Brain microvascular endothelial cell (primary cell): ENCODE measurements around the gene TMEM95.
"Not testable (repeated sequence)": the region's sequence is repeated elsewhere in the genome, so short reads cannot be mapped to it uniquely, and the experiment has no call there.

Source experiments
- DNase-seq: peaks from one replicate; pipeline ENCODE4 v3.0.0-alpha.2; 2020
- H3K27ac ChIP-seq: fragments of 250-450 bp; sonication (Bioruptor Pico); 2 replicates; pipeline ENCODE4 v1.5.1; 2020; ENCODE audit warnings: mild to moderate bottlenecking, moderate library complexity
- H3K27me3 ChIP-seq: fragments of 250-450 bp; sonication (Bioruptor Pico); replicated peaks from 2 replicates; pipeline ENCODE4 v1.5.1; 2020; ENCODE audit warnings: mild to moderate bottlenecking
- H3K36me3 ChIP-seq: fragments of 250-450 bp; sonication (Bioruptor Pico); replicated peaks from 2 replicates; pipeline ENCODE4 v1.5.1; 2020; ENCODE audit warnings: mild to moderate bottlenecking
- H3K4me3 ChIP-seq: 2 replicates; pipeline ENCODE4 v1.5.1; 2011; ENCODE audit warnings: low read depth, mild to moderate bottlenecking, control low read depth, low read length, moderate library complexity
- CTCF ChIP-seq: IDR thresholded peaks from 2 replicates; pipeline ENCODE4 v1.5.1; 2011; ENCODE audit warnings: low read depth, mild to moderate bottlenecking, moderate library complexity, low read length, control low read depth, inconsistent platforms; ENCODE audit errors: missing control alignments
- in situ Hi-C: cut with HindIII; loops from 2 replicates; pipeline ENCODE4 v1.10.0; 2017; ENCODE audit warnings: low sequenced_read_pairs, low pct_ligation_motif_present

TMEM95 gene

GRCh38 chr17:7356756-7357155, 1.8 kb downstream of the TMEM95 start:
- Histone ChIP-seq H3K4me3 (no peak overlapping the region), H3K36me3 (no peaks in the 10 kb centered on the region), H3K27ac (no peak overlapping the region), H3K27me3 (no peaks in the 10 kb centered on the region)
- no peak for DNase-seq
- in situ Hi-C loops: no loop called here
- TF ChIP-seq CTCF: no peak

GRCh38 chr17:7357381-7357780, 2.4 kb downstream of the TMEM95 start:
- in situ Hi-C loops: no loop called here
- no peaks in the 10 kb centered on the region for H3K36me3 ChIP-seq
- no peak for TF ChIP-seq CTCF

GRCh38 chr17:7361906-7362305, 7.0 kb downstream of the TMEM95 start:
- Histone ChIP-seq H3K36me3 (no peaks in the 10 kb centered on the region), H3K4me3 (no peak overlapping the region), H3K27me3 (no peaks in the 10 kb centered on the region), H3K27ac (no peak overlapping the region)
- DNase-seq: no peak
- TF ChIP-seq CTCF: no peak
- in situ Hi-C loops: no loop called here

More at GRCh38 chr17:7357381-7357780, 2.4 kb downstream of the TMEM95 start:
- no peak for DNase-seq
- H3K27ac ChIP-seq: no peak overlapping the region
- no peaks in the 10 kb centered on the region for H3K27me3 ChIP-seq
- no peak overlapping the region for H3K4me3 ChIP-seq

GRCh38 chr17:7363311-7363710, 8.4 kb downstream of the TMEM95 start:
- TF ChIP-seq CTCF: no peak
- Histone ChIP-seq H3K27me3 (no peaks in the 10 kb centered on the region), H3K36me3 (no peaks in the 10 kb centered on the region), H3K4me3 (no peak overlapping the region), H3K27ac (no peak overlapping the region)
- in situ Hi-C loops: no loop called here
- DNase-seq: peak; percentile 18

- in situ Hi-C loops, H3K27ac ChIP-seq, DNase-seq, H3K36me3 ChIP-seq, H3K27me3 ChIP-seq, H3K4me3 ChIP-seq: not testable (repeated sequence)
Measured at GRCh38 chr17:7365963-7366362, 11.0 kb downstream of the TMEM95 start.

GRCh38 chr17:7367083-7367482, 12.1 kb downstream of the TMEM95 start:
- no peak for DNase-seq
- no peak overlapping the region for H3K4me3 ChIP-seq
- in situ Hi-C loops: no loop called here
- TF ChIP-seq CTCF: no peak
- H3K36me3 ChIP-seq: no peaks in the 10 kb centered on the region
- no peak overlapping the region for H3K27ac ChIP-seq
- H3K27me3 ChIP-seq: no peaks in the 10 kb centered on the region
